Activated CD8-positive, alpha-beta T cell treated with anti-CD3 and anti-CD28 coated beads, Interleukin-2, amount 10 ng/mL, durations not matched to agents 7 days and 5 days (primary cell): ENCODE data around the gene OR5D16. TPM values are rescaled to one million over a fixed set of nuclear protein-coding genes. Genes with fewer than 3 reads are reported as not detected.
"Not testable (repeated sequence)": the region's sequence is repeated elsewhere in the genome, so short reads cannot be mapped to it uniquely, and the experiment has no call there.

Experiments used
- ATAC-seq: fragments of 150-1000 bp; cut with Tn5 transposase; one replicate; pipeline ENCODE4 v1.10.0; 2021; ENCODE audit warnings: moderate library complexity
- CTCF ChIA-PET: fragments of 350-600 bp; sonication (Branson Sonifier 250); formaldehyde crosslinking; loops from one replicate; lab custom pipeline; 2021; ENCODE audit warnings: antibody characterized with exemption; lab: Charles Lee
- POLR2A ChIA-PET: fragments of 350-600 bp; sonication (Branson Sonifier 250); formaldehyde crosslinking; loops from one replicate; lab custom pipeline; 2021; ENCODE audit warnings: antibody characterized with exemption; lab: Charles Lee
- DNase-seq: peaks from one replicate; pipeline ENCODE4 v3.0.0-alpha.2; 2020
- H3K27ac Mint-ChIP-seq: one replicate; pipeline ENCODE4 v1.8.0; 2021; ENCODE audit warnings: mild to moderate bottlenecking, mixed read lengths
- H3K27me3 Mint-ChIP-seq: one replicate; pipeline ENCODE4 v1.8.0; 2021; ENCODE audit warnings: low read depth, mixed read lengths
- H3K36me3 Mint-ChIP-seq: one replicate; pipeline ENCODE4 v1.8.0; 2021; ENCODE audit warnings: low read depth, mixed read lengths
- H3K4me1 Mint-ChIP-seq: one replicate; pipeline ENCODE4 v1.8.0; 2021; ENCODE audit warnings: low read depth, mixed read lengths
- H3K4me3 Mint-ChIP-seq: one replicate; pipeline ENCODE4 v1.8.0; 2021; ENCODE audit warnings: mild to moderate bottlenecking, mixed read lengths
- H3K9me3 Mint-ChIP-seq: one replicate; pipeline ENCODE4 v1.8.0; 2022; ENCODE audit warnings: mixed read lengths; ENCODE audit not compliant: insufficient read depth
- total RNA-seq, 2 experiments: library from RNA; stranded (reverse); gene quantifications; one replicate each; pipeline ENCODE4 v1.2.3, GENCODE V29; 2021

Gene OR5D16
- total RNA-seq, 2 experiments from 2014 or later = not detected

GRCh38 chr11:55867354-55867753 is 28.8 kb downstream of the OR5D16 start:
- ATAC-seq, H3K4me3 Mint-ChIP-seq, POLR2A ChIA-PET, DNase-seq, H3K4me1 Mint-ChIP-seq, CTCF ChIA-PET, H3K27ac Mint-ChIP-seq, H3K27me3 Mint-ChIP-seq, H3K36me3 Mint-ChIP-seq: not testable (repeated sequence)
- H3K9me3 Mint-ChIP-seq = peaks cover 13% of the 10 kb centered on the region

- H3K4me3 Mint-ChIP-seq, H3K36me3 Mint-ChIP-seq, H3K4me1 Mint-ChIP-seq, POLR2A ChIA-PET, CTCF ChIA-PET, ATAC-seq, H3K27me3 Mint-ChIP-seq, H3K27ac Mint-ChIP-seq, DNase-seq: not testable (repeated sequence)
- peaks cover 13% of the 10 kb centered on the region for H3K9me3 Mint-ChIP-seq
Observed at GRCh38 chr11:55872731-55873130, 34.2 kb downstream of the OR5D16 start.

- ATAC-seq, H3K4me1 Mint-ChIP-seq, CTCF ChIA-PET, POLR2A ChIA-PET, DNase-seq, H3K4me3 Mint-ChIP-seq, H3K36me3 Mint-ChIP-seq, H3K27me3 Mint-ChIP-seq, H3K27ac Mint-ChIP-seq: not testable (repeated sequence)
- H3K9me3 Mint-ChIP-seq = peaks cover 13% of the 10 kb centered on the region
Observed at GRCh38 chr11:55873146-55873545, 34.6 kb downstream of the OR5D16 start.

GRCh38 chr11:55882997-55883396 is 44.4 kb downstream of the OR5D16 start, which contains the start of gene TRIM51:
TSS of gene TRIM51 (plus strand) at chr11:55883297. CDS start at chr11:55885429, 2,132 bp downstream.
- DNase-seq, POLR2A ChIA-PET, ATAC-seq, H3K9me3 Mint-ChIP-seq, H3K4me1 Mint-ChIP-seq, H3K27ac Mint-ChIP-seq, CTCF ChIA-PET, H3K27me3 Mint-ChIP-seq, H3K36me3 Mint-ChIP-seq, H3K4me3 Mint-ChIP-seq: not testable (repeated sequence)

GRCh38 chr11:55884995-55885394 is 46.4 kb downstream of the OR5D16 start:
- H3K4me1 Mint-ChIP-seq, H3K36me3 Mint-ChIP-seq, POLR2A ChIA-PET, DNase-seq, H3K4me3 Mint-ChIP-seq, H3K27ac Mint-ChIP-seq, H3K27me3 Mint-ChIP-seq, CTCF ChIA-PET, ATAC-seq, H3K9me3 Mint-ChIP-seq: not testable (repeated sequence)

DNA sequence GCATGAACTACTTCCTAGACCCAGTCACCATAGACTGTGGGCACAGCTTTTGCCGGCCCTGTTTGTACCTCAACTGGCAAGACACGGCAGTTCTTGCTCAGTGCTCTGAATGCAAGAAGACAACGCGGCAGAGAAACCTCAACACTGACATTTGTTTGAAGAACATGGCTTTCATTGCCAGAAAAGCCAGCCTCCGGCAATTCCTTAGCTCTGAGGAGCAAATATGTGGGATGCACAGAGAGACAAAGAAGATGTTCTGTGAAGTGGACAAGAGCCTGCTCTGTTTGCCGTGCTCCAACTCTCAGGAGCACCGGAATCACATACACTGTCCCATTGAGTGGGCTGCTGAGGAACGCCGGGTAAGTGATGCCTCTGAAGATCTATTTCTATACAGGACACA is 46.9 kb downstream of the OR5D16 start:
- ATAC-seq, H3K27ac Mint-ChIP-seq, CTCF ChIA-PET, DNase-seq, H3K4me1 Mint-ChIP-seq, H3K36me3 Mint-ChIP-seq, H3K4me3 Mint-ChIP-seq, POLR2A ChIA-PET, H3K27me3 Mint-ChIP-seq, H3K9me3 Mint-ChIP-seq: not testable (repeated sequence)

Other genes with a start within 250 kb of the OR5D16 start
- gene OR4C11, start 231.1 kb upstream of the OR5D16 start, total RNA-seq = not detected
- gene OR4P4, start 203.6 kb upstream of the OR5D16 start, total RNA-seq = not detected
- gene OR4S2, start 190.4 kb upstream of the OR5D16 start, total RNA-seq = not detected
- gene OR4C6, start 176.6 kb upstream of the OR5D16 start, total RNA-seq = not detected
- gene OR5D13, start 65.3 kb upstream of the OR5D16 start, total RNA-seq = not detected
- gene OR5D14, start 43.2 kb upstream of the OR5D16 start, total RNA-seq = not detected
- not detected for gene OR5L1, start 27.4 kb upstream of the OR5D16 start, total RNA-seq
- not detected for gene OR5D18, start 19.1 kb upstream of the OR5D16 start, total RNA-seq
- gene OR5L2, start 11.5 kb upstream of the OR5D16 start, total RNA-seq = not detected
- not detected for gene TRIM51, start 44.5 kb downstream of the OR5D16 start, total RNA-seq
- not detected for gene OR5W2, start 75.8 kb downstream of the OR5D16 start, total RNA-seq
- gene OR5I1, start 97.6 kb downstream of the OR5D16 start, total RNA-seq = not detected
- not detected for gene OR10AG1, start 131.2 kb downstream of the OR5D16 start, total RNA-seq
- not detected for gene OR5F1, start 155.9 kb downstream of the OR5D16 start, total RNA-seq
- gene OR5AS1, start 188.9 kb downstream of the OR5D16 start, total RNA-seq = not detected